Muscle of arm (tissue), 12 donors: ENCODE results near the gene HLA-DOA. TPM values are rescaled to one million over a fixed set of nuclear protein-coding genes. Genes with fewer than 3 reads are reported as not detected.

Source experiments
- DNase-seq: peaks from one replicate; pipeline ENCODE4 v3.0.0-alpha.2; 2013
- polyA plus RNA-seq, 12 donors: library from polyadenylated mRNA; unstranded; fragments of 120-200 nt; gene quantifications; one replicate each; pipeline ENCODE4 v1.2.1, GENCODE V29; 2013; ENCODE audit not compliant: insufficient read length in 12 of 12

Gene HLA-DOA
- polyA plus RNA-seq, 12 donors: 0.41 to 8.0 (median 1.6) TPM; not detected in 1

- DNase-seq: no peak
Measured at GRCh38 chr6:33017694-33018353, 8.4 kb upstream of the HLA-DOA start.

- DNase-seq: no peak
Measured at GRCh38 chr6:33017018-33017417, 7.6 kb upstream of the HLA-DOA start.

DNA sequence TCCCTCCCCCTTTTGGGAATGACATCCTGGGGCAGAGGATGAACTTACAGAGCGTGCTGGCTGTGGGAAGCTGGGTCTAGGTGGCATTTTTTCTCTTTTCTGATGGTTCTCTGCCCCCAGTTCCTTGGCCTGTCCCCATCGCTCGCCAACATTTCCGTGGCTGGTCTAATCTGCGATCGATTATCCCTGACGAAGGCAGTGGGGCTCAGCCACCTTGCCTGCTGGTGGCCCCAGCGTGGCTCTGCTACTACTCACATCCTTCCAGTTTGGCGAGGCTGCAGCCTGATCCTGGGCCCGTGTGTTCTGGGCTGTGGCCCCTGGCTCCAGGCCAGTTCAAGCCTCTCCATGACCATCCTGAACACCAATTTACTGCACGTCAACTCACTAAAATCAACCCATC is 6.4 kb upstream of the HLA-DOA start:
- no peak for DNase-seq

DNA sequence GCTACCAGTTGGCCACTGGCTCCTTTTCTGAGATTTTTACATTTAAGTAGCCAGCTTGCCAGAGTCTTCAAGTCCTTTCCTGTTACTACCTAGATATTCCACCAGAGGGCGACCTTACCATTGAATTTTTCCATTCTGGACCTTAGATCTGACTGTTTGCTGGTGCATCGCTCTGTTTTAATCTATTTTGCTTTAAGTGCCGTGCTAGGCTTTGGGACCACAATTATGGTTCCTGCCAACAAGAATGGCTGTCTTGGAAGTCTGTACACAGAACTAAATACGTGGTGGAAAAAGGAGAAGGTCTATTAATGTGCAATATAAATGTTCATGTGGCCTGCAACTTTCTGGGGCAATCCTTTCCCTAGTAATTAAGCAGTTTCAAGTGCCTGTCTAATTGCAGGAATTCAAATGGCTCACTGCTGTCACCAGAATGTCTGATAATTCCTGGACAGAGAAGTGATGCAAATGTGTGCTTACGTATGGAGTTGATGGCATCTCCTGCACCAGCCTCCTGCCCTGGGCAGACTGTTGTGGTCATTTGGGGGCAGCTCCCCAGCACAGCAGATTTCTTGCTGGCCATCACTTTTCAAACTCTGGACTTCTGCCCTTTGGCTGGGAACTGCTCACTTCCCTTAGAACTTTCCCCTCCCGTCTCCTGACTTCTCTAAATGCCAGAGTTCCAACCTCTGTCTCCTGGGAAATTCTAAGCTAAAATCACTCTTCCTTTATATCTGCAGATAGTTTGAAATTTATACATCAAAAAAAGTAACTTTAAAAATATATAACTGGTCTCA is 5.6 kb upstream of the HLA-DOA start:
- DNase-seq: peak; percentile 82

GRCh38 chr6:33013608-33014007 is 4.2 kb upstream of the HLA-DOA start:
- no peak for DNase-seq

GRCh38 chr6:33010356-33010755 is 965 bp upstream of the HLA-DOA start:
- DNase-seq: no peak

DNA sequence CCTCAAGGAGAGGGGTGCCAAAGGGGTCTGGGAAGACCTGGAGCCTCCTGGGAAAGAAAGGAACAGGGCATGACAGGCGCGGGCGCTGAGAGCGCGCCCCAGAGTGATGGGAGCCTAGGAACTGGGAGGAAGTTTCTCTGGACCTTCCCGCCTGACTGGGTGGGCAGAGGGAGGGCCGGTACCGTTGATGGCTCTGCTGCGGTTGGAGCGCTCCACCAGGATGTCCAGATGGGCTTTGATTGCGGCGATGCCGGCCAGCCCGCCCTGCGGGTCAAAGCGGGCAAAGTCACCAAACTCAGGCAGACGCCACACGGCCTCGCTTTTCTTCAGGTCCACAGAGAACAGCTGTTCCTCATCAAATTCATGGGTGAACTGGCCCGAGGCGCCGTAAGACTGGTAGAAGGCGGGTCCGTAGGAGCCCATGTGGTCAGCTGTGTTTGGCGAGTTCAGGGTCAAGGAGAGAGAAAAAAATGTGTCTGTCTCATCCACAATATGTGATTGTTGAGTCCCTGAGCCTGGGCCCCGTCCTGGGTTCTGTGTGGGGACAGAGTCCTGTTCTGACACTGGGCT is 1.5 kb downstream of the HLA-DOA start:
- DNase-seq: no peak

DNA sequence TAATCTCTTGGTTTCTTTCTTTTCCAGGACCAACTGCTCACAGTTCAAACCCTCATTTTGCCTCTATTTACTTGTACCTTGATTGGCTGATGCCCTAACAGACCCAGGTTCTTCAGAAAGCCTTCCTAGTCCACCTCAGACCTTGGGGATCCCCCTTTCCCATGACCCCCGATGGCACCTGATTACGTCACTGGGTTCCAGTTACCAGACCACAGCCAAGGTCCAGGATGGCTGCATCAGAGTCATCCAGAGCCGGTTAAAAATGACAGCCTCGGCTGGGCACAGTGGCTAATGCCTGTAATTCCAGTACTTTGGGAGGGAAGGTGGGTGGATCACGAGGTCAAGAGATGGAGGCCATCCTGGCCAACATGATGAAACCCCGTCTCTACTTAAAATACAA is 4.5 kb downstream of the HLA-DOA start:
- DNase-seq: no peak

GRCh38 chr6:33001685-33002084 is 7.7 kb downstream of the HLA-DOA start:
- no peak for DNase-seq

DNA sequence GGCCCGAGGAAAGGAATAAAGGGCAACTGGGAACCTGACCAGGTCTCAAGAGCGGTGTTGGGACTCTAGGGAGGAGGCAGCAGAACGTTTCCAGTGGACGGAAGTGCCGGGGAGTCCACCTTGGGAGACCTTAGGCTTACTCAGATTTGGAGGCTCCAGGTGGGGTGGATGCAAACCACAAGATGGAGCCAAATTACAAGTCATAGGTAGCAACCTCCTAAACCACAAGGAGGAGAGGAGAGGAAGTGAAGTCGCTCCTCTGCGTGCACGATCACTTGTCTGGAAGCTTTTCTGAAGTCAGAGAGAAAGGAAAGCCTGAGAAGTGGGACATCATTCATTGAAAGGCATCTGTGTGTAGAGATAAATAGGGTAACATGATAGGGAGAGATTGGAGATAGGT is 9.3 kb downstream of the HLA-DOA start:
- no peak for DNase-seq

- no peak for DNase-seq
Measured at GRCh38 chr6:32995448-32995847, 13.9 kb downstream of the HLA-DOA start.

GRCh38 chr6:32993363-32993973 is 15.9 kb downstream of the HLA-DOA start:
- DNase-seq: no peak

DNA sequence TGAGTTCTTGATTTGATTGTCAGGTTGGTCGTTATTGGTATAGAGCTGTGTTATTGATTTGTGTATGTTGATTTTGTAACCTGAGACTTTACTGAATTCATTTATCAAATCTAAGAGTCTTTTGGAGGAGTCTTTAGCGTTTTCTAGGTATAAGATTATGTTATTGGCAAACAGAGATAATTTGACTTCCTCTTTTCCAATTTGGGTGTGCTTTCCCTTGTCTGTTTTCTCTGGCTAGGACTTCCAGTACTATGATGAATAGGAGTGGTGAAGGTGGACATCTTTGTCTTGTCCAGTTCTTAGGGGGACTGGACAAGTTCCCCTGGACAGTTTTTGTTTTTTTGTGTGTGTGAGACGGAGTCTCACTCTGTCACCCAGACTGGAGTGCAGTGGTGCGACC is 17.4 kb downstream of the HLA-DOA start:
- DNase-seq: no peak

DNA sequence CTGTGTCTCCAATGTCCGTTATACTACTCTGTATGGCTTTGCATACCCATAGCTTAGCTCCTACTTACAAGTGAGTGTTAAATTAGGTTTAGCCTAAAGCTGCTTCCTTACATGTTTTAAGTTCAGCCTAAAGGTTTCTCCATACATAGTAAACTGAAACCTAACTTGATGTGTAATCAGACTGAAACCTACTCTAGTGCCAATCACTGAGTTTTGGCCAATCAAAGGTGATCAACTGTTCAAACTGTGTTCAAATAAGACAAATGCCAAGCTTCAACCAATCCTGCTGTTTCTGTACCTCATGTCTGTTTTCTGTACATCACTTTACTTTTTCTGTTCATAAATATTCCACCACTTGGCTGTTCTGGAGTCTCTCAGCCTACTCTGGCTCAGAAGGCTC is 20.0 kb downstream of the HLA-DOA start:
- no peak for DNase-seq

DNA sequence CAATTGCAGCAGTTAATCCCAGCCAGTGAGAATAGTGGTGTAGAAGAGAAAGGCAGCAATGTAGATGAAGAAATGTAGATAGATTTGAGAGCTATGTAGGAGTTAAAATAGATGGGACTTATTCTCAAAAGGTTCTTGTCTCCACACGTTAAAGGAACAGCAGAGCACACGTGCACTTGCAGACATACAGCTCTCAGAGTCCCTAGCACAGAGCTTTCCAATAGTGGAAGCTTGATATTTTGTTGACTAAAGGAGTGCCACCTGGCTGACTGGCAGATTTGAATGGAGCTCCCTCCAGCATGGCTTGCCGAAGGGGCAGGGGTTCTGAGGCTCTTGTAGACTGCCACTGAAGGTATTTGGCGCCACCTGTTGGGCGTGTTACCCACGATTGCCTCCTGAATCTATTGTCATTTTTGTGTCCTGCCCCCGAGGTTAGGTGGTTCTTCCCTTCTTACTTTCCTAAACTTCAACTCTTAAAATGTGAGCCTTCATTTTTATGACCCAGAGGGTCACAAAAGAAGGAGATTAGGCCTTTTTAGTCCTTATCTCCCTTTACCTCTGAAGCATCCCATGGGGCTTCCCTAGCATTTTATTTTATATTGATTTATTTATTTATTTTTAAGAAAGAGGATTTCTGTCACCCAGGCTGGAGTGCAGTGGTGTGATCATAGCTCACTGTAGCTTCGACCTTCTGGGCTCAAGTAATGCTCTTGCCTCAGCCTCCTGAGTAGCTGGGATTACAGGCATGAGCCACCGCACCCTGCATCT is 24.6 kb downstream of the HLA-DOA start:
- DNase-seq: peak; percentile 85

DNA sequence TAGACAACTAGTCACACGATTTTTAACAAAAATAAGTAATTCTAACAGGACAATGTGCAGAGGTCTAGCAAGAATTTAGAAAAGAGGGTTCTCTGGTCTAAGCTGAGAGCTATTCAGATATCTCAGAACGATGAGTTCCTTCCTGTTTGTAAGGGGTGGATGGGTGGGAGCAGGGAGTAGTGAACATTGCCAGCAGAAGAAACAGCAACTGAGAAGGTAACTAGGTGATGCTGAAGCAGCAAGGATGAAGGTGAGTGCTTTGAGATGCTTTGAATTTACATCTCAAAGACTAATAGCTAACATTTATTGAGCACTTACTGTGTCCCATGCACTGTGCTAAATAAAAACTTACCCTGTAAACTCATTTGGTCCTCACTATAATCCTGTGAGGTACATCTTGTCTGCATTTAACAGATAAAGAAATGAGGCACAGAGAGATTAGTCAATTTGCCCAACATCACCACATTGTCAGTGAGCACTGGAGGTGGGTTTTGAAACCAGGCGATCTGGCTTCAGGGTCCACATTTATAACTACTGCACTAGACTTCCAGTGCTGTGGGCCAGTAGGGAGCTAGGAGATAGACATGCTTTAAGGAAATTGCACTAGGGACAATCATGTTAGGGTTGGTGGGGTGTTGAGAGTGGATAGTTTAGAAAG is 25.3 kb downstream of the HLA-DOA start:
- DNase-seq: no peak

- no peak for DNase-seq
Measured at GRCh38 chr6:32983493-32983848, 25.9 kb downstream of the HLA-DOA start.

GRCh38 chr6:32982702-32983492 is 26.5 kb downstream of the HLA-DOA start:
- DNase-seq: no peak

GRCh38 chr6:32982084-32982701 is 27.2 kb downstream of the HLA-DOA start:
- no peak for DNase-seq

DNA sequence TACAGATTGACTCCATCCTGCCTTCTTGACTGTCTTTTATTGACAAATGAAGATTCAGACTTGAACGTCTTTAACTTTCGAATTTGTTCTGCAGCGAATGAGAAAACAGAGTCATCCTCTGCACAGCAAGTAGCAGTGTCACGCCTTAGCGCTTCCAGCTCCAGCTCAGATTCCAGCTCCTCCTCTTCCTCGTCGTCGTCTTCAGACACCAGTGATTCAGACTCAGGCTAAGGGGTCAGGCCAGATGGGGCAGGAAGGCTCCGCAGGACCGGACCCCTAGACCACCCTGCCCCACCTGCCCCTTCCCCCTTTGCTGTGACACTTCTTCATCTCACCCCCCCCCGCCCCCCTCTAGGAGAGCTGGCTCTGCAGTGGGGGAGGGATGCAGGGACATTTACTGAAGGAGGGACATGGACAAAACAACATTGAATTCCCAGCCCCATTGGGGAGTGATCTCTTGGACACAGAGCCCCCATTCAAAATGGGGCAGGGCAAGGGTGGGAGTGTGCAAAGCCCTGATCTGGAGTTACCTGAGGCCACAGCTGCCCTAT is 28.8 kb downstream of the HLA-DOA start:
- DNase-seq: no peak
